ENCODE results near the gene GSDME. TPM values are rescaled to one million over a fixed set of nuclear protein-coding genes. Genes with fewer than 3 reads are reported as not detected.

GSDME gene
- total RNA-seq, 1 donor from 2014 or later, result 15.7 TPM

GRCh38 chr7:24769851-24770250 lies 12.6 kb upstream of the GSDME start:
- DNase-seq (ENCODE audit: low spot score), result no peak

GRCh38 chr7:24769014-24769830 lies 12.0 kb upstream of the GSDME start:
- no peak for DNase-seq (ENCODE audit: low spot score)

GRCh38 chr7:24767878-24768569 lies 10.8 kb upstream of the GSDME start:
- no peak for DNase-seq (ENCODE audit: low spot score)

- no peak for DNase-seq (ENCODE audit: low spot score)
Measured at GRCh38 chr7:24764972-24765744, 7.9 kb upstream of the GSDME start.

- DNase-seq (ENCODE audit: low spot score), result no peak
Measured at GRCh38 chr7:24764011-24764410, 6.7 kb upstream of the GSDME start.

GRCh38 chr7:24763303-24763901 lies 6.1 kb upstream of the GSDME start:
- no peak for DNase-seq (ENCODE audit: low spot score)

- DNase-seq (ENCODE audit: low spot score), result no peak
Measured at GRCh38 chr7:24762771-24763170, 5.5 kb upstream of the GSDME start.

GRCh38 chr7:24760968-24761367 lies 3.7 kb upstream of the GSDME start:
- DNase-seq (ENCODE audit: low spot score), result no peak

- peak; percentile 13 for DNase-seq (ENCODE audit: low spot score)
Measured at GRCh38 chr7:24756545-24757352, 515 bp downstream of the GSDME start.

- no peak for DNase-seq (ENCODE audit: low spot score)
Measured at GRCh38 chr7:24755541-24756407, 1.5 kb downstream of the GSDME start.

- DNase-seq (ENCODE audit: low spot score), result no peak
Measured at GRCh38 chr7:24754906-24755506, 2.3 kb downstream of the GSDME start.

- DNase-seq (ENCODE audit: low spot score), result no peak
Measured at GRCh38 chr7:24752073-24752800, 5.0 kb downstream of the GSDME start.

GRCh38 chr7:24751484-24751883 lies 5.8 kb downstream of the GSDME start:
- no peak for DNase-seq (ENCODE audit: low spot score)

- DNase-seq (ENCODE audit: low spot score), result no peak
Measured at GRCh38 chr7:24750441-24751055, 6.7 kb downstream of the GSDME start.

GRCh38 chr7:24748521-24748920 lies 8.7 kb downstream of the GSDME start:
- no peak for DNase-seq (ENCODE audit: low spot score)

- DNase-seq (ENCODE audit: low spot score), result no peak
Measured at GRCh38 chr7:24745355-24745754, 11.9 kb downstream of the GSDME start.

- DNase-seq (ENCODE audit: low spot score), result no peak
Measured at GRCh38 chr7:24743471-24743870, 13.8 kb downstream of the GSDME start.

- DNase-seq (ENCODE audit: low spot score), result no peak
Measured at GRCh38 chr7:24742506-24743162, 14.6 kb downstream of the GSDME start.

Data from mucosa of gallbladder (tissue), 1 donor.